Fibroblast of lung (primary cell): Measurements from ENCODE around the gene HOMEZ. TPM values are rescaled to one million over a fixed set of nuclear protein-coding genes. Genes with fewer than 3 reads are reported as not detected.
A peak's percentile ranks its signal among the peaks of the same experiment; 100 is the strongest.

ENCODE experiments used
- DNase-seq, 2 donors: peaks; one replicate each; pipeline versions ENCODE4 v3.0.0 to v3.0.0-alpha.2; 2010; ENCODE audit warnings: low read depth in 2 of 2
- H2AFZ ChIP-seq: 2 replicates; pipeline ENCODE4 v1.5.1; 2012; ENCODE audit warnings: low read length, control low read depth, inconsistent platforms
- H3K27ac ChIP-seq: 2 replicates; pipeline ENCODE4 v1.5.1; 2011; ENCODE audit warnings: low read length, control low read depth; ENCODE audit not compliant: insufficient read depth
- H3K27me3 ChIP-seq: 2 replicates; pipeline ENCODE4 v1.5.1; 2011; ENCODE audit warnings: mild to moderate bottlenecking, low read length; ENCODE audit not compliant: control insufficient read depth, insufficient read depth
- H3K36me3 ChIP-seq: 2 replicates; pipeline ENCODE4 v1.5.1; 2011; ENCODE audit warnings: low read length; ENCODE audit not compliant: control insufficient read depth, insufficient read depth
- H3K4me1 ChIP-seq: 2 replicates; pipeline ENCODE4 v1.5.1; 2011; ENCODE audit warnings: low read length; ENCODE audit not compliant: control insufficient read depth, insufficient read depth; ENCODE audit errors: extremely low read depth
- H3K4me2 ChIP-seq: 2 replicates; pipeline ENCODE4 v1.5.1; 2011; ENCODE audit warnings: low read length, control low read depth; ENCODE audit not compliant: insufficient read depth; ENCODE audit errors: extremely low read depth
- H3K4me3 ChIP-seq, 4 experiments: fragments of 200-600 bp in 1 of 4; sonication (generic) in 1 of 4; replicated peaks in 1 of 4; 2 replicates each; pipeline ENCODE4 v1.5.1; 2011 to 2016; ENCODE audit warnings: low read length in 4 of 4, low read depth in 3 of 4, mild to moderate bottlenecking in 3 of 4, control low read depth in 2 of 4, inconsistent platforms in 1 of 4, mixed read lengths in 1 of 4; ENCODE audit not compliant: insufficient read depth in 1 of 4; ENCODE audit errors: control extremely low read depth in 1 of 4
- H3K79me2 ChIP-seq: 2 replicates; pipeline ENCODE4 v1.5.1; 2012; ENCODE audit warnings: mild to moderate bottlenecking, low read length, inconsistent platforms; ENCODE audit not compliant: control insufficient read depth, insufficient read depth
- H3K9ac ChIP-seq: 2 replicates; pipeline ENCODE4 v1.5.1; 2011; ENCODE audit warnings: mild to moderate bottlenecking, low read length, control low read depth; ENCODE audit not compliant: insufficient read depth
- H3K9me3 ChIP-seq: 2 replicates; pipeline ENCODE4 v1.5.1; 2012; ENCODE audit warnings: low read depth, low read length; ENCODE audit not compliant: control insufficient read depth, insufficient read depth
- H4K20me1 ChIP-seq: 2 replicates; pipeline ENCODE4 v1.5.1; 2011; ENCODE audit warnings: low read length; ENCODE audit not compliant: control insufficient read depth, insufficient read depth; ENCODE audit errors: extremely low read depth
- CTCF ChIP-seq, 2 donors: IDR thresholded peaks in 1 of 2; conservative IDR thresholded peaks in 1 of 2; 1 replicate in 1 of 2; 2 replicates in 1 of 2; pipeline ENCODE4 v1.5.1; 2011 to 2012; ENCODE audit warnings: low read length in 2 of 2, control low read depth in 1 of 2, inconsistent platforms in 1 of 2, low read depth in 1 of 2, mild to moderate bottlenecking in 1 of 2
- EZH2 ChIP-seq: IDR thresholded peaks from 2 replicates; pipeline ENCODE4 v1.5.1; 2012; ENCODE audit warnings: low read length, control low read depth, mild to moderate bottlenecking; ENCODE audit errors: missing control alignments
- polyA plus RNA-seq, 2 donors: library from polyadenylated mRNA; depleted of rRNA in 1 of 2; stranded (reverse) in 1 of 2; unstranded in 1 of 2; fragments of >200 nt; gene quantifications; 2 replicates each; pipeline ENCODE4 v1.2.1, GENCODE V29; 2011 to 2012; ENCODE audit warnings: missing spikeins in 1 of 2
- total RNA-seq: library from RNA; depleted of rRNA; stranded (reverse); fragments of >200 nt; gene quantifications from 2 replicates; pipeline ENCODE4 v1.2.1, GENCODE V29; 2014

Gene HOMEZ
- total and polyA plus RNA-seq, 2 donors (not counting 1 experiment from before 2014, with no cell fraction given): 4.6 to 7.9 TPM

GRCh38 chr14:23320584-23321571, 34.9 kb upstream of the HOMEZ start, which contains the start of gene PABPN1:
PABPN1 (plus strand) TSS chr14:23321457; CDS start chr14:23321470, 13 bp downstream.
- Histone ChIP-seq H3K4me3 (peak within 1 kb of the TSS; percentile 92 to 98 (median 94)), H4K20me1 (no peaks in the 10 kb centered on the region), H3K27ac (peak within 1 kb of the TSS; percentile 92), H3K9me3 (no peaks in the 10 kb centered on the region), H3K27me3 (no peaks in the 10 kb centered on the region), H3K4me1 (peaks cover 4% of the 10 kb centered on the region), H3K79me2 (peaks cover 22% of the 10 kb centered on the region), H3K36me3 (peaks cover 13% of the 10 kb centered on the region), H2AFZ (peak within 1 kb of the TSS; percentile 91), H3K9ac (peak within 1 kb of the TSS; percentile 90), H3K4me2 (peak within 1 kb of the TSS; percentile 99)
- TF ChIP-seq EZH2 (no peak), CTCF (conservative IDR thresholded peaks at IDR 0.05 in 1 of 2, IDR thresholded peaks at IDR 0.05 in 1 of 2; ENCODE audit: low read depth in 1 of 2, low read length in 2 of 2) (no peak)
- DNase-seq: peak; percentile 100

GRCh38 chr14:23319746-23320583, 34.0 kb upstream of the HOMEZ start:
- DNase-seq: no peak
- Histone ChIP-seq H3K79me2 (peaks cover 22% of the 10 kb centered on the region), H2AFZ (no peak overlapping the region), H3K27me3 (no peaks in the 10 kb centered on the region), H3K9ac (no peak overlapping the region), H3K4me3 (peak overlapping the region in 2 of 4 experiments; percentile 47), H3K4me2 (peak overlapping the region; percentile 64), H4K20me1 (no peaks in the 10 kb centered on the region), H3K9me3 (no peaks in the 10 kb centered on the region), H3K4me1 (peaks cover 4% of the 10 kb centered on the region), H3K36me3 (peaks cover 13% of the 10 kb centered on the region), H3K27ac (peak overlapping the region; percentile 91)
- TF ChIP-seq CTCF (conservative IDR thresholded peaks at IDR 0.05 in 1 of 2, IDR thresholded peaks at IDR 0.05 in 1 of 2; ENCODE audit: low read depth in 1 of 2, low read length in 2 of 2) (no peak), EZH2 (no peak)

GRCh38 chr14:23316300-23316699, 30.4 kb upstream of the HOMEZ start:
- no peak overlapping the region for H3K4me2 ChIP-seq
- no peak overlapping the region for H2AFZ ChIP-seq
- peaks cover 2% of the 10 kb centered on the region for H3K79me2 ChIP-seq
- no peak overlapping the region for H3K9ac ChIP-seq
- H3K36me3 ChIP-seq: peaks cover 3% of the 10 kb centered on the region
- H3K27ac ChIP-seq: no peak overlapping the region
- DNase-seq: no peak
- H3K4me1 ChIP-seq: no peaks in the 10 kb centered on the region
- H3K27me3 ChIP-seq: no peaks in the 10 kb centered on the region
- no peaks in the 10 kb centered on the region for H4K20me1 ChIP-seq
- no peaks in the 10 kb centered on the region for H3K9me3 ChIP-seq
- TF ChIP-seq EZH2 (no peak), CTCF (conservative IDR thresholded peaks at IDR 0.05 in 1 of 2, IDR thresholded peaks at IDR 0.05 in 1 of 2; ENCODE audit: low read depth in 1 of 2, low read length in 2 of 2) (no peak)
- no peak overlapping the region for H3K4me3 ChIP-seq
